Choroid plexus epithelial cell (primary cell): Measurements from ENCODE around the gene MUC4.

Source experiments
- DNase-seq: peaks from one replicate; pipeline ENCODE4 v3.0.0-alpha.2; 2010; ENCODE audit warnings: low read depth
- H3K4me3 ChIP-seq: 2 replicates; pipeline ENCODE4 v1.5.1; 2011; ENCODE audit warnings: low read depth, mild to moderate bottlenecking, control low read depth, low read length, moderate library complexity
- CTCF ChIP-seq: conservative IDR thresholded peaks from 2 replicates; pipeline ENCODE4 v1.5.1; 2011; ENCODE audit warnings: low read depth, mild to moderate bottlenecking, control low read depth, inconsistent platforms, low read length, moderate library complexity

MUC4 gene

GRCh38 chr3:195755791-195756676, 55.7 kb downstream of the MUC4 start:
- no peak overlapping the region for H3K4me3 ChIP-seq
- no peak for TF ChIP-seq CTCF
- peak; percentile 8 for DNase-seq

GRCh38 chr3:195755391-195755790, 56.3 kb downstream of the MUC4 start:
- no peak overlapping the region for H3K4me3 ChIP-seq
- TF ChIP-seq CTCF = no peak
- DNase-seq = peak; percentile 48

GRCh38 chr3:195754906-195755305, 56.8 kb downstream of the MUC4 start:
- no peak for TF ChIP-seq CTCF
- DNase-seq = no peak

GRCh38 chr3:195754141-195754540, 57.6 kb downstream of the MUC4 start:
- H3K4me3 ChIP-seq = no peak overlapping the region
- TF ChIP-seq CTCF = no peak
- DNase-seq = no peak

More at GRCh38 chr3:195754906-195755305, 56.8 kb downstream of the MUC4 start:
- no peak overlapping the region for H3K4me3 ChIP-seq

- DNase-seq = no peak
- no peak for TF ChIP-seq CTCF
- H3K4me3 ChIP-seq = no peak overlapping the region
Measured at GRCh38 chr3:195753581-195753980, 58.1 kb downstream of the MUC4 start.

GRCh38 chr3:195752546-195753331, 59.0 kb downstream of the MUC4 start:
- no peak overlapping the region for H3K4me3 ChIP-seq
- no peak for DNase-seq
- TF ChIP-seq CTCF = no peak
